CD4-positive, alpha-beta memory T cell (primary cell): ENCODE results near the gene FHOD1. TPM values are rescaled to one million over a fixed set of nuclear protein-coding genes. Genes with fewer than 3 reads are reported as not detected.

ENCODE experiments used
- CTCF ChIA-PET: fragments of 350-600 bp; sonication (Branson Sonifier 250); formaldehyde crosslinking; loops from one replicate; lab custom pipeline; 2021; ENCODE audit warnings: inconsistent platforms; ENCODE audit not compliant: partially characterized antibody; lab: Charles Lee
- POLR2A ChIA-PET: fragments of 350-600 bp; sonication (Branson Sonifier 250); formaldehyde crosslinking; loops from one replicate; lab custom pipeline; 2021; ENCODE audit not compliant: partially characterized antibody; lab: Charles Lee
- DNase-seq, 5 donors: peaks; one replicate each; pipeline versions ENCODE4 v3.0.0 to v3.0.0-alpha.2; 2020 to 2022; ENCODE audit warnings: mixed read lengths in 1 of 5
- H3K27ac ChIP-seq: one replicate; pipeline ENCODE4 v1.7.0; 2013; ENCODE audit warnings: low read depth, low read length
- H3K27me3 ChIP-seq: 2 replicates; pipeline ENCODE4 v1.7.0; 2013; ENCODE audit warnings: mild to moderate bottlenecking, low read length, moderate library complexity; ENCODE audit not compliant: insufficient read depth
- H3K36me3 ChIP-seq: 2 replicates; pipeline ENCODE4 v1.7.0; 2013; ENCODE audit warnings: mild to moderate bottlenecking, low read length, moderate library complexity; ENCODE audit not compliant: insufficient read depth
- H3K4me1 ChIP-seq: 2 replicates; pipeline ENCODE4 v1.7.0; 2013; ENCODE audit warnings: mild to moderate bottlenecking, low read length, moderate library complexity; ENCODE audit not compliant: insufficient read depth
- H3K4me3 ChIP-seq, 2 donors: one replicate each; pipeline ENCODE4 v1.7.0; 2013; ENCODE audit warnings: low read length in 2 of 2, mild to moderate bottlenecking in 1 of 2
- H3K9me3 ChIP-seq, 2 donors: one replicate each; pipeline ENCODE4 v1.7.0; 2013; ENCODE audit warnings: low read length in 2 of 2, control low read depth in 1 of 2; ENCODE audit not compliant: control insufficient read depth in 1 of 2
- H3K27ac Mint-ChIP-seq, 7 donors: one replicate each; pipeline ENCODE4 v1.8.0; 2020 to 2021; ENCODE audit warnings: mixed read lengths in 7 of 7, mild to moderate bottlenecking in 6 of 7, inconsistent platforms in 3 of 7, moderate library complexity in 3 of 7
- H3K27me3 Mint-ChIP-seq, 2 donors: one replicate each; pipeline ENCODE4 v1.8.0; 2020 to 2021; ENCODE audit warnings: mixed read lengths in 2 of 2
- H3K36me3 Mint-ChIP-seq, 2 donors: one replicate each; pipeline ENCODE4 v1.8.0; 2020 to 2021; ENCODE audit warnings: mixed read lengths in 2 of 2, inconsistent platforms in 1 of 2, mild to moderate bottlenecking in 1 of 2
- H3K4me1 Mint-ChIP-seq, 4 donors: one replicate each; pipeline ENCODE4 v1.8.0; 2020 to 2021; ENCODE audit warnings: mixed read lengths in 4 of 4, mild to moderate bottlenecking in 1 of 4
- H3K4me3 Mint-ChIP-seq, 8 donors: one replicate each; pipeline ENCODE4 v1.8.0; 2020 to 2021; ENCODE audit warnings: mixed read lengths in 8 of 8, mild to moderate bottlenecking in 7 of 8, moderate library complexity in 6 of 8, inconsistent platforms in 3 of 8
- H3K9me3 Mint-ChIP-seq, 8 donors: one replicate each; pipeline ENCODE4 v1.8.0; 2020 to 2021; ENCODE audit warnings: mixed read lengths in 8 of 8, mild to moderate bottlenecking in 5 of 8, inconsistent platforms in 3 of 8, moderate library complexity in 1 of 8
- intact Hi-C: fragments of 100-400 bp; cut with micrococcal nuclease; formaldehyde crosslinking; loops from one replicate; pipeline ENCODE4 v1.15.1; 2023
- polyA plus RNA-seq, 2 donors: library from polyadenylated mRNA; unstranded; fragments of 300-500 nt; fragmentation: Illumina TruSeq; gene quantifications; one replicate each; pipeline ENCODE4 v1.2.3, GENCODE V29; 2021
- total RNA-seq, 2 experiments: library from RNA; stranded (reverse); gene quantifications; one replicate each; pipeline ENCODE4 v1.2.3, GENCODE V29; 2021

FHOD1 gene
- total and polyA plus RNA-seq, 4 experiments from 2014 or later: 3.3 to 63.3 (median 31.0) TPM

GRCh38 chr16:67196881-67197280, 50.4 kb downstream of the FHOD1 start:
- Mint-ChIP-seq H3K9me3 (peaks cover 0 to 2% (median 0%) of the 10 kb centered on the region in 8 donors), H3K4me3 (peak overlapping the region in 1 of 8 donors; percentile 73), H3K36me3 (peaks cover 22 to 70% of the 10 kb centered on the region in 2 donors), H3K4me1 (peaks cover 17 to 52% (median 37%) of the 10 kb centered on the region in 4 donors), H3K27ac (peak overlapping the region in 3 of 7 donors; percentile 42 to 77 (median 71)), H3K27me3 (no peaks in the 10 kb centered on the region)
- peaks cover 60% of the 10 kb centered on the region for H3K36me3 ChIP-seq
- H3K4me1 ChIP-seq: peaks cover 20% of the 10 kb centered on the region
- ChIA-PET POLR2A (interaction anchor here (1.4 to 3.5 kb wide), 2 partner anchors 30 to 48 kb away, joined by 6 to 11 read pairs; partner anchors contain the start of gene TMEM208), CTCF (interaction anchor here (1.3 kb wide), 1 partner anchor 47 kb away, joined by 3 read pairs; no protein-coding TSS in a partner anchor)
- intact Hi-C loops: no loop called here
- H3K9me3 ChIP-seq: no peaks in the 10 kb centered on the region
- DNase-seq: no peak
- no peak overlapping the region for H3K27ac ChIP-seq
- no peak overlapping the region for H3K4me3 ChIP-seq
- H3K27me3 ChIP-seq: no peaks in the 10 kb centered on the region

GRCh38 chr16:67195676-67196075, 51.6 kb downstream of the FHOD1 start:
- POLR2A ChIA-PET: interaction anchor here (1.1 to 1.4 kb wide), 2 partner anchors 36 to 49 kb away, joined by 4 to 6 read pairs; no protein-coding TSS in a partner anchor
- Mint-ChIP-seq H3K27ac (peak overlapping the region in 2 of 7 donors; percentile 35 to 71), H3K4me1 (peaks cover 24 to 59% (median 44%) of the 10 kb centered on the region in 4 donors)

GRCh38 chr16:67194260-67194659, 53.0 kb downstream of the FHOD1 start:
- Mint-ChIP-seq H3K9me3 (peaks cover 0 to 2% (median 0%) of the 10 kb centered on the region in 8 donors), H3K27ac (peak overlapping the region in 6 of 7 donors; percentile 74 to 94 (median 85)), H3K4me3 (peak overlapping the region in 7 of 8 donors; percentile 86 to 96 (median 89)), H3K27me3 (no peaks in the 10 kb centered on the region), H3K36me3 (peaks cover 22 to 58% of the 10 kb centered on the region in 2 donors), H3K4me1 (peaks cover 24 to 59% (median 44%) of the 10 kb centered on the region in 4 donors)
- Histone ChIP-seq H3K27me3 (no peaks in the 10 kb centered on the region), H3K4me1 (peaks cover 30% of the 10 kb centered on the region), H3K4me3 (no peak overlapping the region), H3K36me3 (peaks cover 49% of the 10 kb centered on the region), H3K9me3 (no peaks in the 10 kb centered on the region), H3K27ac (peak overlapping the region; percentile 80)
- peak in 1 of 5 donors; percentile 32 for DNase-seq
- CTCF ChIA-PET: interaction anchor here (1.0 to 1.4 kb wide), 3 partner anchors 9 to 216 kb away, joined by 3 to 5 read pairs (median 4); no protein-coding TSS in a partner anchor
- POLR2A ChIA-PET: interaction anchor here (0.8 to 2.4 kb wide), 6 partner anchors 29 to 261 kb away, joined by 3 to 9 read pairs (median 6); partner anchors contain the start of genes HSF4 and TMEM208
- intact Hi-C loops: no loop called here

More at GRCh38 chr16:67195676-67196075, 51.6 kb downstream of the FHOD1 start:
- peak overlapping the region in 1 of 8 donors; percentile 10 for H3K4me3 Mint-ChIP-seq
- CTCF ChIA-PET: no interaction called here
- H3K9me3 ChIP-seq: no peaks in the 10 kb centered on the region
- intact Hi-C loops: no loop called here
- peaks cover 30% of the 10 kb centered on the region for H3K4me1 ChIP-seq
- DNase-seq: peak in 1 of 5 donors; percentile 4
- H3K27ac ChIP-seq: no peak overlapping the region
- no peaks in the 10 kb centered on the region for H3K27me3 Mint-ChIP-seq
- peaks cover 54% of the 10 kb centered on the region for H3K36me3 ChIP-seq
- H3K9me3 Mint-ChIP-seq: peaks cover 0 to 2% (median 0%) of the 10 kb centered on the region in 8 donors
- no peak overlapping the region for H3K4me3 ChIP-seq
- peaks cover 22 to 68% of the 10 kb centered on the region in 2 donors for H3K36me3 Mint-ChIP-seq
- H3K27me3 ChIP-seq: no peaks in the 10 kb centered on the region

DNA sequence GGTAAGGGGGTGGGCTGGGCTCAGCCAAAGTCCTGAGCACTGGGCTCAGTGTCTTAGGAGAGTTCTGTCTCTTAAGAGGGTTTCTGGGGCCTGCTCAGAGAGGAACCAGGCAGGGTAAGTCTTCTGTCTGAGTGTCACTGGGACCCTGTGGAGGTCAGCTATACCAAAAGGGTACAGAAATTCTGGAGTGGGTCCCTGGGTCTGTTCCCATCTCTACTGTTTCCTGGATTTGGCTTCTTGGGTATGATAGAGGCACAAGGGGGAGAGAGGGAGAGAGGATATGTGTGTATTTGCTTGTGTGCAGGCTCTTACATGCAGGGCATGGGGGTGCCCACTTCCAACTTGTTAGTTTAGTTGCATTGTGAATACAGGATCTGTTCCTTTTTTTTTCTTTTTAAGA, 53.7 kb downstream of the FHOD1 start:
- H3K4me3 ChIP-seq: no peak overlapping the region
- Mint-ChIP-seq H3K4me1 (peaks cover 24 to 59% (median 44%) of the 10 kb centered on the region in 4 donors), H3K4me3 (peak overlapping the region; percentile 86 to 96 (median 90)), H3K27ac (peak overlapping the region; percentile 74 to 94 (median 86)), H3K36me3 (peaks cover 22 to 58% of the 10 kb centered on the region in 2 donors), H3K9me3 (peaks cover 0 to 2% (median 0%) of the 10 kb centered on the region in 8 donors), H3K27me3 (no peaks in the 10 kb centered on the region)
- intact Hi-C loops: loop anchor here (2.0 kb wide), 2 partner anchors 33 to 53 kb away; partner anchors contain the start of genes FHOD1 and TMEM208
- CTCF ChIA-PET: interaction anchor here (0.8 to 1.7 kb wide), 4 partner anchors 8 to 38 kb away, joined by 3 to 5 read pairs (median 4); partner anchors contain the start of gene NOL3
- no peak for DNase-seq
- H3K27ac ChIP-seq: peak overlapping the region; percentile 80
- POLR2A ChIA-PET: interaction anchor here (1.1 to 2.4 kb wide), 11 partner anchors 9 to 260 kb away, joined by 3 to 15 read pairs (median 6); partner anchors contain the start of genes HSF4 and TMEM208
- peaks cover 30% of the 10 kb centered on the region for H3K4me1 ChIP-seq
- H3K36me3 ChIP-seq: peaks cover 47% of the 10 kb centered on the region
- H3K27me3 ChIP-seq: no peaks in the 10 kb centered on the region
- no peaks in the 10 kb centered on the region for H3K9me3 ChIP-seq

GRCh38 chr16:67192781-67193361, 54.4 kb downstream of the FHOD1 start:
- POLR2A ChIA-PET: interaction anchor here (0.7 to 2.4 kb wide), 17 partner anchors 9 to 300 kb away, joined by 3 to 15 read pairs (median 5); partner anchors contain the start of genes HSF4 and TMEM208
- peak in 2 of 5 donors; percentile 30 to 61 for DNase-seq
- H3K27ac Mint-ChIP-seq: peak overlapping the region; percentile 74 to 94 (median 87)

DNA sequence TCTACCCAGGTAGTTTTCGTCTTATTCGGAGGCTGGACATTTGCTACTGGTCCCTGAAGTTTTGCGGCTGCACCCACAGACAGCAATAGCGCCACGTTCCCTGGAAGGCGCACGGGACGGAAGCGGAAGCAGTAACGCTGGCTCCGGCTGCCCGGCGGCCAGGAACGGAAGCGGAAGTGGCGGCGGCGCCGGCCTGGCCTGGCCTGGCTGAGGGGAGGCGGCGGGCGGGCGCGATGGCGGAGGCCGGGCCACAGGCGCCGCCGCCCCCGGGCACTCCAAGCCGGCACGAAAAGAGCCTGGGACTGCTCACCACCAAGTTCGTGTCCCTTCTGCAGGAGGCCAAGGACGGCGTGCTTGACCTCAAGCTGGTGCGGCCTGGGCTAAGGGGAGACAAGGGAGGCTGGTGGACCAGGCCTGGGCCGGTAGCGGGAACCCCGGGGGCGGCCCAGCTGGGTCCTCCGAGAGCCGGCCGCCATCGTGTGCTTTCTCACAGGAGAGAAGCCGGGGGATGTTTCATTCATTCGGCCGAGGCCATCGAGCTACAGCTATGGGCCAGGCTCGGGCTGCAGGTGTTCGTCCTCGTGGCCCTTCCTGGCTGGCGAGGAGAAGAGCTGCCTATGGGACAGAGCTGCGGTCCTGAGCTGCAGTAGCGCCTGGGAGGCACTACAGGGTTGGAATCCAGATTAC, 55.1 kb downstream of the FHOD1 start, which contains the start of gene E2F4:
TSS of gene E2F4 (plus strand) at position 161 of the 687 bp plus-strand sequence. CDS start at position 234, 73 bp downstream.
- H3K4me3 Mint-ChIP-seq: peak within 1 kb of the TSS; percentile 86 to 96 (median 90)
- no peaks in the 10 kb centered on the region for H3K9me3 ChIP-seq
- peaks cover 0 to 2% (median 0%) of the 10 kb centered on the region in 8 donors for H3K9me3 Mint-ChIP-seq
- intact Hi-C loops: loop anchor here (2.0 kb wide), 2 partner anchors 35 to 55 kb away; partner anchors contain the start of genes FHOD1 and TMEM208
- peaks cover 30% of the 10 kb centered on the region for H3K4me1 ChIP-seq
- no peaks in the 10 kb centered on the region for H3K27me3 ChIP-seq
- CTCF ChIA-PET: interaction anchor here (1.1 to 1.7 kb wide), 4 partner anchors 9 to 35 kb away, joined by 3 to 4 read pairs (median 4); partner anchors contain the start of genes FBXL8 and TRADD
- peaks cover 17 to 44% of the 10 kb centered on the region in 2 donors for H3K36me3 Mint-ChIP-seq
- peak within 1 kb of the TSS; percentile 84 to 95 (median 91) for H3K27ac Mint-ChIP-seq
- POLR2A ChIA-PET: interaction anchor here (0.7 to 2.4 kb wide), 16 partner anchors 10 to 299 kb away, joined by 3 to 15 read pairs (median 4); partner anchors contain the start of genes HSF4 and TMEM208
- H3K36me3 ChIP-seq: peaks cover 34% of the 10 kb centered on the region
- H3K27ac ChIP-seq: peak within 1 kb of the TSS; percentile 80
- peaks cover 24 to 50% (median 41%) of the 10 kb centered on the region in 4 donors for H3K4me1 Mint-ChIP-seq
- DNase-seq: peak; percentile 80 to 85 (median 83)
- no peaks in the 10 kb centered on the region for H3K27me3 Mint-ChIP-seq
- H3K4me3 ChIP-seq: peak within 1 kb of the TSS; percentile 84 to 87

More at GRCh38 chr16:67192781-67193361, 54.4 kb downstream of the FHOD1 start:
- intact Hi-C loops: loop anchor here (2.0 kb wide), 2 partner anchors 34 to 54 kb away; partner anchors contain the start of genes FHOD1 and TMEM208
- Histone ChIP-seq H3K27me3 (no peaks in the 10 kb centered on the region), H3K27ac (peak overlapping the region; percentile 80), H3K36me3 (peaks cover 41% of the 10 kb centered on the region), H3K4me1 (peaks cover 30% of the 10 kb centered on the region), H3K4me3 (peak overlapping the region; percentile 84 to 87), H3K9me3 (no peaks in the 10 kb centered on the region)
- H3K4me1 Mint-ChIP-seq: peaks cover 24 to 53% (median 41%) of the 10 kb centered on the region in 4 donors
- peak overlapping the region; percentile 86 to 96 (median 90) for H3K4me3 Mint-ChIP-seq
- CTCF ChIA-PET: interaction anchor here (0.8 to 1.7 kb wide), 6 partner anchors 10 to 38 kb away, joined by 3 to 4 read pairs (median 4); partner anchors contain the start of genes FBXL8, NOL3 and TRADD
- no peaks in the 10 kb centered on the region for H3K27me3 Mint-ChIP-seq
- H3K36me3 Mint-ChIP-seq: peaks cover 22 to 51% of the 10 kb centered on the region in 2 donors
- H3K9me3 Mint-ChIP-seq: peaks cover 0 to 2% (median 0%) of the 10 kb centered on the region in 8 donors
